ENCODE measurements around the gene TANGO2. TPM values are rescaled to one million over a fixed set of nuclear protein-coding genes. Genes with fewer than 3 reads are reported as not detected.

TANGO2 gene
- total RNA-seq, 1 experiment from 2014 or later, result 13.9 TPM

- no peak overlapping the region for H3K4me3 Mint-ChIP-seq (ENCODE audit: unreplicated experiment)
- H3K27me3 Mint-ChIP-seq (ENCODE audit: insufficient read depth, unreplicated experiment), result no peaks in the 10 kb centered on the region
- ChIA-PET CTCF (interaction anchor here (0.6 kb wide), 1 partner anchor 126 kb away, joined by 3 read pairs; no protein-coding TSS in a partner anchor), POLR2A (interaction anchor here (1.2 kb wide), 1 partner anchor 19 kb away, joined by 4 read pairs; the partner anchor contains the start of gene DGCR8)
- no peak overlapping the region for H3K27ac Mint-ChIP-seq (ENCODE audit: low read depth, unreplicated experiment)
- no peak for TF ChIP-seq CTCF (IDR thresholded peaks at IDR 0.05; ENCODE audit: unreplicated experiment)
- no peaks in the 10 kb centered on the region for H3K9me3 Mint-ChIP-seq (ENCODE audit: unreplicated experiment)
- DNase-seq (ENCODE audit: unreplicated experiment), result no peak
- no TSS peak for BruUV-seq (replicated peaks)
- no peaks in the 10 kb centered on the region for H3K4me1 Mint-ChIP-seq (ENCODE audit: insufficient read depth, unreplicated experiment)
- H3K36me3 Mint-ChIP-seq (ENCODE audit: insufficient read depth, unreplicated experiment), result peaks cover 74% of the 10 kb centered on the region
- intact Hi-C loops (cut with micrococcal nuclease), result no loop called here
Observed at GRCh38 chr22:20099099-20099711, 78.3 kb downstream of the TANGO2 start.

DNA sequence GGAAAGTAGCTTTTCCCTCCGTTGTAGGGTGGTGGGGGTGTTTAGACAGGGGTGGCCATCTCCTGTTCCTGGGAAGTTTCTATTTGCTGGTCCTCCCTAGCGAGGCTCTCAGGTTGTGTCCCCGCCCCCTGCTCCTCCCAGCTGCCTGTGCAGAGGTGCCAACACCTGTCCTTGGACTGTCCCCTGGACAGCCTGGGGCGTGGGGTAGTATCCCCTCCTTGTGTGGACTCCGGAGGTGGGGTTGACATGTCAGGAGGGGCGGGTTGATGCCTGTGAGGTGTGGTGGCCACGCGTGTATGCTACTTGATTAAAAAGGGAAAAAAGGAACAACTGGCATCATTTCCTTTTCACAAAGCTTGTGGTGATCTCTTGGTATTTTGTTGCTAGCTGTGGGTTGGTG, 80.7 kb downstream of the TANGO2 start:
- intact Hi-C loops (cut with micrococcal nuclease), result no loop called here
- no peak overlapping the region for H3K27ac Mint-ChIP-seq (ENCODE audit: low read depth, unreplicated experiment)
- DNase-seq (ENCODE audit: unreplicated experiment), result no peak
- H3K36me3 Mint-ChIP-seq (ENCODE audit: insufficient read depth, unreplicated experiment), result peaks cover 75% of the 10 kb centered on the region
- no peaks in the 10 kb centered on the region for H3K9me3 Mint-ChIP-seq (ENCODE audit: unreplicated experiment)
- H3K4me1 Mint-ChIP-seq (ENCODE audit: insufficient read depth, unreplicated experiment), result no peaks in the 10 kb centered on the region
- H3K4me3 Mint-ChIP-seq (ENCODE audit: unreplicated experiment), result no peak overlapping the region
- ChIA-PET POLR2A (interaction anchor here (1.2 kb wide), 1 partner anchor 56 kb away, joined by 3 read pairs; no protein-coding TSS in a partner anchor), CTCF (interaction anchor here (0.6 to 1.0 kb wide), 3 partner anchors 15 to 414 kb away, joined by 3 to 6 read pairs (median 3); no protein-coding TSS in a partner anchor)
- TF ChIP-seq CTCF (IDR thresholded peaks at IDR 0.05; ENCODE audit: unreplicated experiment), result no peak
- H3K27me3 Mint-ChIP-seq (ENCODE audit: insufficient read depth, unreplicated experiment), result no peaks in the 10 kb centered on the region
- no TSS peak for BruUV-seq (replicated peaks)

DNA sequence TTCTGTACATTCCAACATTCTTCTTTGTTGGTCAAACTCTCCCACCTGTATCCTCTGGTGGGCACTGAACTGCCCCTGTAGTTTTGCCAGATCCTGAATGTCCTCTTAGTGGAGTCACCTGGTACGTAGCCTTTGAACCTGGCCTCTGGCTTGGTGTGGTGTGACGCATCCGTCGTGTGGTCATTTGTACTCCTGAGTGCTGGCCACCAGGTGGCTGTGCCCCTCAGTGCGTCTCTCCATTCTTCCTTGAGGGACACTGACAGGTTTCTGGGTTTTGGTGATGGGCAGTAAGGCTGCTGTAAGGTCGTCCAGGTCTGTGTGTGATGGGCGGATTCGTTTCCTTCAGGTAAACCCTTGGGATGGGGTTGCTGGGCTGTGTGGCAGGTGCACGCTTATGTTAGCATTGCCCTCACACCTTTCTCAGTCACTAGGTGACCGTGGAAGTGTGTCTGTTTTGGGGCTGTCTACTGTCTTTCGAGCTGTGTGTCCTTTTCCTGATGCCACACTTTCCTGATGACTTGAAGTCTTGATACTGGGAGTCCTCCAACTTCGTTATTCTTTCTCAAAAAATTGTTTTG, 81.4 kb downstream of the TANGO2 start:
- POLR2A ChIA-PET, result interaction anchor here (1.2 kb wide), 1 partner anchor 57 kb away, joined by 3 read pairs; no protein-coding TSS in a partner anchor
- Mint-ChIP-seq H3K4me3 (ENCODE audit: unreplicated experiment) (no peak overlapping the region), H3K9me3 (ENCODE audit: unreplicated experiment) (no peaks in the 10 kb centered on the region), H3K27me3 (ENCODE audit: insufficient read depth, unreplicated experiment) (no peaks in the 10 kb centered on the region), H3K27ac (ENCODE audit: low read depth, unreplicated experiment) (no peak overlapping the region), H3K4me1 (ENCODE audit: insufficient read depth, unreplicated experiment) (no peaks in the 10 kb centered on the region), H3K36me3 (ENCODE audit: insufficient read depth, unreplicated experiment) (peaks cover 75% of the 10 kb centered on the region)
- no TSS peak for BruUV-seq (replicated peaks)
- TF ChIP-seq CTCF (IDR thresholded peaks at IDR 0.05; ENCODE audit: unreplicated experiment), result no peak
- CTCF ChIA-PET, result interaction anchor here (0.9 kb wide), 1 partner anchor 19 kb away, joined by 4 read pairs; no protein-coding TSS in a partner anchor
- no peak for DNase-seq (ENCODE audit: unreplicated experiment)
- intact Hi-C loops (cut with micrococcal nuclease), result no loop called here

GRCh38 chr22:20105456-20106204, 84.7 kb downstream of the TANGO2 start:
- POLR2A ChIA-PET, result no interaction called here

More at GRCh38 chr22:20105456-20106204, 84.7 kb downstream of the TANGO2 start:
- Mint-ChIP-seq H3K36me3 (ENCODE audit: insufficient read depth, unreplicated experiment) (peaks cover 83% of the 10 kb centered on the region), H3K4me3 (ENCODE audit: unreplicated experiment) (no peak overlapping the region), H3K27me3 (ENCODE audit: insufficient read depth, unreplicated experiment) (no peaks in the 10 kb centered on the region), H3K4me1 (ENCODE audit: insufficient read depth, unreplicated experiment) (no peaks in the 10 kb centered on the region), H3K27ac (ENCODE audit: low read depth, unreplicated experiment) (no peak overlapping the region), H3K9me3 (ENCODE audit: unreplicated experiment) (no peaks in the 10 kb centered on the region)
- intact Hi-C loops (cut with micrococcal nuclease), result no loop called here
- CTCF ChIA-PET, result interaction anchor here (0.6 to 0.7 kb wide), 2 partner anchors 11 to 317 kb away, joined by 3 read pairs; no protein-coding TSS in a partner anchor
- TF ChIP-seq CTCF (IDR thresholded peaks at IDR 0.05; ENCODE audit: unreplicated experiment), result no peak
- BruUV-seq (replicated peaks), result no TSS peak
- DNase-seq (ENCODE audit: unreplicated experiment), result no peak
